ENCODE data around the gene INCA1.
A peak's percentile ranks its signal among the peaks of the same experiment; 100 is the strongest.

The INCA1 gene

GRCh38 chr17:4939796-4940554 lies 57.3 kb downstream of the INCA1 start, which contains the start of the genes RNF167 and SLC25A11:
TSS of gene RNF167 (plus strand) at chr17:4940268. CDS start at chr17:4940910, 642 bp downstream.
TSS of gene SLC25A11 (minus strand) at chr17:4940046. CDS start at chr17:4939910, 136 bp downstream.
- peak within 1 kb of the TSS; percentile 94 for H3K4me2 ChIP-seq (ENCODE audit: low read length)
- H3K4me3 ChIP-seq (ENCODE audit: low read length): peak within 1 kb of the TSS; percentile 90
- no peaks in the 10 kb centered on the region; the same call in 1 of the 2 replicates for H4K20me1 ChIP-seq (ENCODE audit: control insufficient read depth, insufficient read depth, low read depth, low read length)
- peaks cover 39% of the 10 kb centered on the region for H3F3A ChIP-seq (ENCODE audit: control insufficient read depth, insufficient read depth)
- H3K27me3 ChIP-seq (ENCODE audit: control insufficient read depth, low read length): no peaks in the 10 kb centered on the region
- no peaks in the 10 kb centered on the region for H3K9me3 ChIP-seq (ENCODE audit: control insufficient read depth, insufficient read depth, low read length)
- peak within 1 kb of the TSS; percentile 92 for H3K27ac ChIP-seq (ENCODE audit: low read depth, low read length)
- peaks cover 68% of the 10 kb centered on the region for H3K79me2 ChIP-seq (ENCODE audit: control insufficient read depth, low read length)
- H3K9me2 ChIP-seq (replicated peaks; ENCODE audit: control insufficient read depth, low read length): no peaks in the 10 kb centered on the region
- peaks cover 53% of the 10 kb centered on the region for H3K4me1 ChIP-seq (ENCODE audit: control insufficient read depth, low read length)
- H3K36me3 ChIP-seq (ENCODE audit: control insufficient read depth, low read length): peaks cover 90% of the 10 kb centered on the region
- no peak for TF ChIP-seq CTCF (IDR thresholded peaks at IDR 0.05; ENCODE audit: low read depth, low read length, poor library complexity, severe bottlenecking)
- no peak for TF ChIP-seq EZH2phosphoT487 (IDR thresholded peaks at IDR 0.05; ENCODE audit: borderline replicate concordance, low read length)

GRCh38 chr17:4939546-4939795 lies 57.9 kb downstream of the INCA1 start:
- Histone ChIP-seq H3K4me3 (ENCODE audit: low read length) (peak overlapping the region; percentile 90), H3K36me3 (ENCODE audit: control insufficient read depth, low read length) (peaks cover 85% of the 10 kb centered on the region), H3F3A (ENCODE audit: control insufficient read depth, insufficient read depth) (peaks cover 34% of the 10 kb centered on the region), H3K9me2 (replicated peaks; ENCODE audit: control insufficient read depth, low read length) (no peaks in the 10 kb centered on the region), H3K79me2 (ENCODE audit: control insufficient read depth, low read length) (peaks cover 63% of the 10 kb centered on the region), H3K4me1 (ENCODE audit: control insufficient read depth, low read length) (peaks cover 51% of the 10 kb centered on the region), H3K4me2 (ENCODE audit: low read length) (peak overlapping the region; percentile 94), H4K20me1 (ENCODE audit: control insufficient read depth, insufficient read depth, low read depth, low read length) (no peaks in the 10 kb centered on the region; the same call in 1 of the 2 replicates), H3K9me3 (ENCODE audit: control insufficient read depth, insufficient read depth, low read length) (no peaks in the 10 kb centered on the region), H3K27me3 (ENCODE audit: control insufficient read depth, low read length) (no peaks in the 10 kb centered on the region), H3K27ac (ENCODE audit: low read depth, low read length) (peak overlapping the region; percentile 92)
- no peak for TF ChIP-seq EZH2phosphoT487 (IDR thresholded peaks at IDR 0.05; ENCODE audit: borderline replicate concordance, low read length)
- no peak for TF ChIP-seq CTCF (IDR thresholded peaks at IDR 0.05; ENCODE audit: low read depth, low read length, poor library complexity, severe bottlenecking)

GRCh38 chr17:4938688-4939545 lies 58.4 kb downstream of the INCA1 start:
- no peaks in the 10 kb centered on the region for H3K9me3 ChIP-seq (ENCODE audit: control insufficient read depth, insufficient read depth, low read length)
- peaks cover 51% of the 10 kb centered on the region for H3K4me1 ChIP-seq (ENCODE audit: control insufficient read depth, low read length)
- H3K4me2 ChIP-seq (ENCODE audit: low read length): peak overlapping the region; percentile 94
- TF ChIP-seq EZH2phosphoT487 (IDR thresholded peaks at IDR 0.05; ENCODE audit: borderline replicate concordance, low read length): no peak
- TF ChIP-seq CTCF (IDR thresholded peaks at IDR 0.05; ENCODE audit: low read depth, low read length, poor library complexity, severe bottlenecking): peak; percentile 15
- peaks cover 57% of the 10 kb centered on the region for H3K79me2 ChIP-seq (ENCODE audit: control insufficient read depth, low read length)
- no peaks in the 10 kb centered on the region; the same call in 1 of the 2 replicates for H4K20me1 ChIP-seq (ENCODE audit: control insufficient read depth, insufficient read depth, low read depth, low read length)
- H3K27me3 ChIP-seq (ENCODE audit: control insufficient read depth, low read length): no peaks in the 10 kb centered on the region
- peaks cover 29% of the 10 kb centered on the region for H3F3A ChIP-seq (ENCODE audit: control insufficient read depth, insufficient read depth)
- peak overlapping the region; percentile 90 for H3K4me3 ChIP-seq (ENCODE audit: low read length)
- no peaks in the 10 kb centered on the region for H3K9me2 ChIP-seq (replicated peaks; ENCODE audit: control insufficient read depth, low read length)
- peak overlapping the region; percentile 92 for H3K27ac ChIP-seq (ENCODE audit: low read depth, low read length)
- H3K36me3 ChIP-seq (ENCODE audit: control insufficient read depth, low read length): peaks cover 81% of the 10 kb centered on the region
